Sigmoid colon (tissue), 7 donors: ENCODE measurements around the gene REXO1. TPM values are rescaled to one million over a fixed set of nuclear protein-coding genes. Genes with fewer than 3 reads are reported as not detected.

Source experiments
- DNase-seq: peaks from one replicate; pipeline ENCODE4 v3.0.0-alpha.2; 2019
- H3K27ac ChIP-seq, 4 donors: fragments of 200-600 bp; sonication (generic); one replicate each; pipeline ENCODE4 v1.5.1; 2016 to 2019; ENCODE audit warnings: mild to moderate bottlenecking in 1 of 4
- H3K27me3 ChIP-seq, 3 donors: fragments of 200-600 bp; sonication (generic); one replicate each; pipeline ENCODE4 v1.5.1; 2019; ENCODE audit warnings: mild to moderate bottlenecking in 1 of 3
- H3K36me3 ChIP-seq, 4 donors: fragments of 200-600 bp; sonication (generic); one replicate each; pipeline ENCODE4 v1.5.1; 2016 to 2019
- H3K4me1 ChIP-seq, 4 donors: fragments of 200-600 bp; sonication (generic); one replicate each; pipeline ENCODE4 v1.5.1; 2017 to 2019
- H3K4me3 ChIP-seq, 4 donors: fragments of 200-600 bp; sonication (generic); one replicate each; pipeline ENCODE4 v1.5.1; 2017 to 2019; ENCODE audit warnings: mild to moderate bottlenecking in 2 of 4, moderate library complexity in 1 of 4
- H3K9me3 ChIP-seq, 4 donors: fragments of 200-600 bp in 3 of 4; sonication (generic) in 3 of 4; one replicate each; pipeline versions ENCODE4 v1.5.1 to v1.6.1; 2013 to 2019
- CTCF ChIP-seq, 4 experiments: fragments of 450-650 bp in 3 of 4; fragments of 200-600 bp in 1 of 4; IDR thresholded peaks; one replicate each; pipeline ENCODE4 v1.5.1; 2016 to 2019; ENCODE audit warnings: antibody characterized with exemption in 4 of 4, mild to moderate bottlenecking in 3 of 4, moderate library complexity in 2 of 4
- EP300 ChIP-seq, 4 donors: sonication (generic); formaldehyde crosslinking; IDR thresholded peaks; one replicate each; pipeline ENCODE4 v1.6.1; 2017; ENCODE audit warnings: antibody characterized with exemption in 4 of 4
- POLR2A ChIP-seq, 2 donors: fragments of 450-650 bp; IDR thresholded peaks; one replicate each; pipeline ENCODE4 v1.6.1; 2016; ENCODE audit warnings: antibody characterized with exemption in 2 of 2, mild to moderate bottlenecking in 2 of 2, moderate library complexity in 2 of 2
- POLR2AphosphoS5 ChIP-seq, 4 donors: sonication (generic); formaldehyde crosslinking; IDR thresholded peaks; one replicate each; pipeline ENCODE4 v1.6.1; 2017; ENCODE audit warnings: antibody characterized with exemption in 4 of 4
- WGBS, 2 donors: extraction: QIAGEN DNeasy Blood & Tissue Kit; methylation state at CpG; one replicate each; pipeline ENCODE4 v1.1.7; 2013; 5-methylcytosine and 5-hydroxymethylcytosine counted together
- intact Hi-C: fragments of 100-400 bp; cut with DNase I; formaldehyde crosslinking; loops from one replicate; pipeline ENCODE4 v1.15.1; 2023
- polyA plus RNA-seq, 3 donors: library from polyadenylated mRNA; stranded (reverse); fragments of 200-250 nt; gene quantifications; one replicate each; pipeline ENCODE4 v1.2.3, GENCODE V29; 2013
- total RNA-seq, 4 donors: library from RNA; depleted of rRNA; stranded (reverse); fragments of >200 nt; gene quantifications; one replicate each; pipeline ENCODE4 v1.1.0, GENCODE V29; 2016
- donor health status: healthy with polysubstance abuse.
- donor health status: Bipolar disorder and iron deficiency.
- donor health status: healthy.

Gene REXO1
- total and polyA plus RNA-seq, 7 donors: 8.6 to 61.8 (median 11.1) TPM

- Histone ChIP-seq H3K27me3 (no peaks in the 10 kb centered on the region), H3K9me3 (no peaks in the 10 kb centered on the region), H3K4me1 (peaks cover 0 to 37% (median 25%) of the 10 kb centered on the region in 4 donors), H3K27ac (peak overlapping the region in 3 of 4 donors; percentile 19 to 61 (median 33)), H3K4me3 (no peak overlapping the region), H3K36me3 (peaks cover 8 to 33% (median 13%) of the 10 kb centered on the region in 4 donors)
- TF ChIP-seq CTCF (IDR thresholded peaks at IDR 0.05) (no peak), POLR2A (IDR thresholded peaks at IDR 0.05) (no peak), EP300 (IDR thresholded peaks at IDR 0.05) (no peak), POLR2AphosphoS5 (IDR thresholded peaks at IDR 0.05) (no peak)
- DNase-seq: no peak
- WGBS, 2 donors: 37 to 78% methylated on average over 11 of the region's 11 CpGs
- intact Hi-C loops: no loop called here
Measured at GRCh38 chr19:1829958-1830357, 18.3 kb downstream of the REXO1 start.

- no peak for TF ChIP-seq CTCF (IDR thresholded peaks at IDR 0.05)
- TF ChIP-seq POLR2A (IDR thresholded peaks at IDR 0.05): no peak
- TF ChIP-seq POLR2AphosphoS5 (IDR thresholded peaks at IDR 0.05): no peak
- TF ChIP-seq EP300 (IDR thresholded peaks at IDR 0.05): no peak
- Histone ChIP-seq H3K27me3 (no peaks in the 10 kb centered on the region), H3K4me1 (peaks cover 0 to 33% (median 22%) of the 10 kb centered on the region in 4 donors), H3K36me3 (peaks cover 13 to 46% (median 19%) of the 10 kb centered on the region in 4 donors), H3K4me3 (no peak overlapping the region), H3K27ac (no peak overlapping the region), H3K9me3 (no peaks in the 10 kb centered on the region)
- DNase-seq: no peak
- WGBS, 2 donors: 82 to 93% methylated on average over 57 of the region's 57 CpGs
- intact Hi-C loops: no loop called here
Measured at GRCh38 chr19:1828279-1829238, 19.7 kb downstream of the REXO1 start.

- Histone ChIP-seq H3K4me3 (no peak overlapping the region), H3K27me3 (no peaks in the 10 kb centered on the region), H3K27ac (no peak overlapping the region), H3K36me3 (peaks cover 20 to 53% (median 25%) of the 10 kb centered on the region in 4 donors), H3K4me1 (peaks cover 0 to 29% (median 20%) of the 10 kb centered on the region in 4 donors), H3K9me3 (no peaks in the 10 kb centered on the region)
- no peak for DNase-seq
- TF ChIP-seq POLR2AphosphoS5 (IDR thresholded peaks at IDR 0.05): no peak
- no peak for TF ChIP-seq EP300 (IDR thresholded peaks at IDR 0.05)
- no peak for TF ChIP-seq POLR2A (IDR thresholded peaks at IDR 0.05)
- no peak for TF ChIP-seq CTCF (IDR thresholded peaks at IDR 0.05)
- 94 to 95% methylated on average over 41 of the region's 41 CpGs for WGBS, 2 donors
- intact Hi-C loops: loop anchor here (2.0 kb wide), 1 partner anchor 61 kb away; no protein-coding TSS in a partner anchor
Measured at GRCh38 chr19:1827566-1828278, 20.6 kb downstream of the REXO1 start.

- no peak overlapping the region for H3K27ac ChIP-seq
- H3K27me3 ChIP-seq: no peaks in the 10 kb centered on the region
- intact Hi-C loops: loop anchor here (1.0 to 2.0 kb wide), 2 partner anchors 38 to 60 kb away; no protein-coding TSS in a partner anchor
- peaks cover 0 to 29% (median 20%) of the 10 kb centered on the region in 4 donors for H3K4me1 ChIP-seq
- peaks cover 20 to 62% (median 30%) of the 10 kb centered on the region in 4 donors for H3K36me3 ChIP-seq
- 73 to 79% methylated on average over 63 of the region's 63 CpGs for WGBS, 2 donors
- no peak overlapping the region for H3K4me3 ChIP-seq
- DNase-seq: no peak
- no peaks in the 10 kb centered on the region for H3K9me3 ChIP-seq
- TF ChIP-seq POLR2AphosphoS5 (IDR thresholded peaks at IDR 0.05) (no peak), POLR2A (IDR thresholded peaks at IDR 0.05) (no peak), EP300 (IDR thresholded peaks at IDR 0.05) (no peak), CTCF (IDR thresholded peaks at IDR 0.05) (no peak)
Measured at GRCh38 chr19:1826557-1827521, 21.4 kb downstream of the REXO1 start.
